Activated CD8-positive, alpha-beta memory T cell treated with anti-CD3 and anti-CD28 coated beads for 24 hours (primary cell): ENCODE measurements around the gene SMIM29.

Experiments used
- DNase-seq: peaks from one replicate; pipeline ENCODE4 v3.0.0-alpha.2; 2020

The SMIM29 gene

DNA sequence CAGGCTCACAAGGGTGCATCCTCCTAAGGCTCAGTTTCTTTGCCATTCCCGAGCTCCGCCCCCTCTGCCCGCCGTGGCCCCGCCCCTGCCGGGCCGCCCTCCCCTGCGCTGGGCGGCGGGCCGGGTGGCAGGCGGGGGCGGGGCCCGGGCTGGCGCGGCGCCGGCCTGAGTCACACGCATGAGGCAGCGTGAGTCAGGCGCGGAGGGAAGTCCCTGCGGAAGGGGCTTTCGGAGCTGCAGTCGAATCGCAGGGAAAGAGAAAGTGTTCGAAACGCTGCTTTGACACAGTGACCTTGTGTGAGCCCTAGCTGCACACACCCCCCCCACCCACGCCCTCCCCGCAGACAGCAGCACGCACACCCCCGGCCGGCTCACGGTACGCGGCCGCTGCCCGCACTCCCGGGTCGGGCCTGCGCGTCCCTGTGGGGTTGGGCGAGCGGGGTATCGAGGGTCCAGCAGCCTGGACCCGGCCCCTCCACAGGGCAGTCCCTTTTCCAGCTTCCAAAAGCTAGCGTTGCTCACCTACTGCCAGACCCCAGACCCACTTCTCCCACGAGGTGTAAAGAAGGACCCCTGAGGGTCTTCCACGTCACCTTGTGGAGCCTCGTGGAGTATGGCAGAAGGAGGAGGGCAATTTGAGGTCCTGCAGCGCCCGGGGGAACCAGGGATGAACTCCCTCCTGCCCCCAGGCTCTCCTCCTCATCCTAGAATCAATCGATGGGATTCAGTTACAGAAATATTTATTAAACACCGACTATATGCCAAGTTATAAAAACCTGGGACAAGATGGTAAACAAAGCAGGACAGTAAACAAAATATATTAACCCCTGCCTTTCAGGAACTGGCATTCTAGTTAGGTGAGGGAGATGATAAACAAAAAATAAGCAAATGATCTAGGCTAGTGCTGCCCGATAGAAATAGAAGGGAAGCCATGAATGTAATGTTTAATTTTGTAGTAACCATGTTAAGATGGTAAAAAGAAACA is 24.6 kb downstream of the SMIM29 start:
- DNase-seq = peak; percentile 95

DNA sequence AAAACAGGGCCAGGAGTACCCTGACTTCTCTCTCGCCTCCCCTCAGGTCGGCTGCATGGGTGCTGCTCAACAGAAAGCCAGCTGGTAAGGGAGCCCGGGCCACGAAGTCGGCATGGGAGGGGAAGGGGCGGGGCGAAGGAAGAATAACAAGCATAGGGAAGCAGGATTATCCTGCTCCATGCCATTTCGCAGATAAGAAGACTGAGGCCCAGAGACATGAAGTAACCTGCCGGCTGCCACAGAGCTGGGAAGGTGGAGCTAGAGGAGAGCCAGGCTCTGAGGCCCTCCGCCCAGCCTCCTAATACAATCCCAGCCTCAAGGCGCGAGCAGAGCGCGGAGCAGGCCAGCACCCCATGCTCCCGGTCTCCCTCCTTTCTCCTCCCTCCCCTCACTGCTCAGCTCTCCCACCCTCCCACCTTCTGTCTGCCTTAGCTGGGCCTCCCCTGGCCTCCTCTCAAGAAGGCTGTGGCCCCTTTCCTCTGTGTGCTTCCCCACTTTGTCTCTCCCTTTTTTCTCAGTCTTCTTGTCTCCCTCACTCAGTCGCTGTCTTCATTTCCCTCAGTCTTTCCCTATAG is 25.3 kb downstream of the SMIM29 start:
- no peak for DNase-seq

DNA sequence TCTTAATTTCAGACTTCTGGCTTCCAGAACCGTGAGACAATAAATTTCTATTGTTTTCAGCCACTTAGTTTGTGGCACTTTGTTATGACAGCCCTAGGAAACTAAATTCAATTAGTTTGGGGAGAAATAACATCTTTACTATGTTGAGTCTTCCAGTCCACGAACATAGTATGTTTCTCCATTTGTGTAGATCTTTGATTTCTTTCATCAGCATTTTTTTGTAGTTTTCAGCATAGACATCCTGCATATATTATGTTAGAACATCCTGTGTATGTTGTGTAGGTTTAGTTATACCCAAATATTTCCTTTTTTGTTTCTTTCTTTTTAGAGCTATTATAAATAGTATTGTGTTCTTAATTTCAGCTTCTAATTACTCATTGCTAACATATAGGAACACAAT is 30.1 kb downstream of the SMIM29 start:
- no peak for DNase-seq

DNA sequence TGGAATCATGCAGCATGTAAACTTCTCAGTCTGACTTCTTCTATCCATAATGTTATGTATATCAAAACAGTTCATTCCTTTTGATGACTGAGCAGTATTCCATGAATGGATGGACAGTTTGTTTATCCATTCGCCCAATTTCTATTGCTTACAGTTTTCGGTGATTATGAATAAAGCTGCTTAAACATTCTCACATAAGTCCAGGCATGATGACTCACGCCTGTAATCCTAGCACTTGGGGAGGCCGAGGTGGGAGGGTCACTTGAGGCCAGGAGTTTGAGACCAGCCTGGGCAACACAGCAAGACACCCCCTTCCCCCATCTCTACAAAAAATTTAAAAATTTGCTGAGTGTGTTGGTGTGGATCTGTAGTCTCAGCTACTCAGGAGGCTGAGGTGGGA is 35.0 kb downstream of the SMIM29 start:
- DNase-seq = no peak

DNA sequence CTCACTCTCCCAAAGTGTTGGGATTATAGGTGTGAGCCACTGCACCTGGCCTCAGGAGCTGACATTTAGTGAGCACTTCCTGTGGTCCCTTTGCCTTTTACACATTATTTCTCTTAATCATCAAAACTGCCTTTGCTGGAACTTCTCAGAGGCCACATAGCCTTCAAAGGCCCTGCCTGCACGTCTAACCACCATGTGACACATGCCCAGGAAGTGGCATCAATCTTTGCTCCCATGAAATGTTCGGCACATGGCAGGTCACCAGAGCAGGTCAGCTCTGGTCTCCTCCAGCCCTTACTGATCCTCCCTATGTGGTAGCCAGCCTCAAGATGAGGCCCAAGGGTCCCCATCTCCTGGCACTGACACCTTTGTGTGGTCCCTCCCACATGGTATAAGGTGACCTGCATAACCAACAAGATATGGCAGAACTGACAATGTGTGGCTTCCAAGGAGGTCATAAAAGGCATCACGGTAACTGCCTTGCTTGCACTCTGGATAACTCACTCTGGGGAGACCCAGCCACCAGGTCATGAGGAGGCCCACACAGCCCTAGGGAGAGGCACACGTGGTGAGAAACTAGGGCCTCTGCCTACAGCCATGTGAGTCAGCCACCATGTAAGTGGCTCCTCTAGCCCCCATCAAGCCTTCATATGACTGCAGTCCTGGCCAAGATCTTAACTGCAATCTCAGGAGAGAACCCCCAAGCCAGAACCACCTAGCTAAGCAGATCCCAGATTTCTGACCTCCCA is 40.9 kb downstream of the SMIM29 start:
- DNase-seq = no peak

DNA sequence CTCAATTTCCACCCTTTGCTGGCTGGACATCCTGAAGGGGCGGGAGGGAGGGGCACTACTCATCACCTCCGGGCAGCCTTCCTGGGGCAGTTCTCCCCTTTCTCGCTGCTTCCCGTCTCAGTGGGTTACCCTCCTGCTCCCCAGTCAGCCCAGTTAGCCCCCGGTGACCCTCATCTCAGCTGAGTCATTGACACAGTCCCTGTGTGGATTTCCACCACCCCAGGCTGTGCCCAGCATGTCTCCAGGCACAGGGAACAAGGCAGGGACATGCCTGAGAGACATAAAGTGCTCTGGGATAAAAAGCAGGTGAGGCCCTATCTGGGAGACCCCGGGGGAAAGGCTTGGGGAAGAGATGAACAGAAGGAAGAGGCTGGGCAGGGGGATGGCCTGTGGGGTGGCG is 42.1 kb downstream of the SMIM29 start:
- DNase-seq = no peak

DNA sequence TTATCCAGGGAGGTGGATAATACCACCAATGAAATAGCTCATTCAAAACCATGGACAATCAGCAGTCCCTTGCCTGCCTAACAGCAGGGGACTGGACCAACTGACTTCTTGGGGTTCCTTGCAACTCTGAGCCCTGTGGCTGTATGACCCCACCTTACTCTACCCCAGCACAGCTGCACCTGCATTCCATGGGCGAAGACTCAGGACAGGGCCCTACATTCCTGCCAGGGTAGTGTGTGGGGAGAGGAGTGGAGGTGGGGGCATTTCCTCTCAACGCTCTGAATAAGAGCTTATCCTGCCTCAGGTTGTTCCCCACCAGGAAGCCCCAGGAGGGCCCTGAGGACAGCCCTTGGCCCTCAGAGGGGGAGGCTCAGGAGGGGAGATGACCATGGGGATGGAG is 42.9 kb downstream of the SMIM29 start:
- DNase-seq = no peak

DNA sequence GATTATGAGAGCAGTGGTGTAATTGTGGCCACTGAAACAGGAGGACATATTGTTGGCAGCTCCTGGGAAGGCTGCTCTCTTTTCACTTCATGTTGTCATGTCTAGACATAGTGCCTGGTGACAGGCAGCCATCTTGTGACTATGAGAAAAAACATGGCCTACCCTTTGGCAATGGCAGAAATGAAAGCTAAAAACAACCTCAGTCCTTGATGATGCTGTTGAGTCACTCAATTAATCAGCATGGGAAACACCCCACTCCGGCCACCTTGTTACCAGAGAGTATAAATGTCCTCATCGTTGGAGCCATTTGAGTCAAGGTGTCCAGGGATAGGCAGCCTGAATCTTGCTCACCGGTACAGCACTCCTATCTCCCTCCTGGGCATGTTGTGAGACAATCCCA is 43.3 kb downstream of the SMIM29 start:
- no peak for DNase-seq

DNA sequence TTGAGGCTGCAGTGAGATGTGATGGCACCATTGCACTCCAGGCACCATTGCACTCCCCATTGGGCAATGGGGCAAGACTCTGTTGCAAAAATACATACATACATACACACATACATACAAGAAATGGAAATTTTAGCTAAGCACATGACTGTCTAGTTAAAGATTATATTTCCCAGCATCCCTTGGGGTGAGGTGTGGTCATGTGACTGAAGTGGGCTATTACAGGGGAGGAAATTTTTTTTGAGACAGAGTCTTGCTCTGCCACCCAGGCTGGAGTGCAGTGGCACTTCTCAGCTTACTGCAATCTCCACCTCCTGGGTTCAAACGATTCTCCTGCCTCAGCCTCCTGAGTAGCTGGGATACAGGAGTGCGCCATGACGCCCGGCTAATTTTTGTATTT is 44.1 kb downstream of the SMIM29 start:
- DNase-seq = no peak

DNA sequence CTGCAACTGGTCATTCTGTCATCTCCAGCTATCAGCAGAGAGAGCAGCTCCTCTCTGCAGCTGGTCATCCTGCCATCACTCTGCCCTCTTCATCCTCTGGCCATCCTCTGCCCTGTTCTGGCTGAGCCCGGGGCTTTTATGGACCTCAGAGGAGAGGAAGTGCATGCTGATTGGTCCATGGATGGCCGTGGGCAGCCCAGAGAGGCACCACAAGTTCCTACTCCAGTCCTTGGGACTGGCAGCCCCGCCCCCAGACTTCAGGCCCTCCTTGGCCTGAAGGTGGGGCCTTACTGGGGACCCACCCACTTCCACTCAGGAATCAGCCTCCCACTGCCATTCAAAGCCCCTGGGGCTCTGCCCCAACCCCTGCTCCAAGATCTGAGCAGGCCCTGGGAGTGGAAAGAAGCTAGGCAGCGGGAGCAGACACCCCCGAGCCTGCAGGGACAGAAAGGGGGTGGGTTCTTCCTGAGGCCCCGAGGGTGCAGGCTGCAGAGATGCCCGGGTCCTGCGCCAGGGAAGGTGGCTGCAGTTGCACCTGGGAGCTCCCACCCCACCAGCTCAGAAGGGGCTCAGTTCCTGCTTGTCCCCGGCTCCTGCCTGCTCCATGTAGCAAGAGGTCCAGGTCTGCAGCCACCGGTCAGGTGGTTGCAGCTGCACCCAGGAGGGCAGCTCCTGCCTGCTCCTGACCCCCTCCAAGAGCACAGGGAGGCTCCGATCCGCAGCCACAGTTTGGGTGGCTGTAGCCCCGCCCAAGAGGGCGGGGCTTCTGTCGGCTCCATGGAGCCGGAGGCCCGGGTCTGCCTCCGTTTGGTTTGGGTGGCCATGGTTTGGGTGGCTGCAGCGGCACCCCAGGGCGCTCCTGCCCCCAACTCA is 46.2 kb downstream of the SMIM29 start:
- no peak for DNase-seq

DNA sequence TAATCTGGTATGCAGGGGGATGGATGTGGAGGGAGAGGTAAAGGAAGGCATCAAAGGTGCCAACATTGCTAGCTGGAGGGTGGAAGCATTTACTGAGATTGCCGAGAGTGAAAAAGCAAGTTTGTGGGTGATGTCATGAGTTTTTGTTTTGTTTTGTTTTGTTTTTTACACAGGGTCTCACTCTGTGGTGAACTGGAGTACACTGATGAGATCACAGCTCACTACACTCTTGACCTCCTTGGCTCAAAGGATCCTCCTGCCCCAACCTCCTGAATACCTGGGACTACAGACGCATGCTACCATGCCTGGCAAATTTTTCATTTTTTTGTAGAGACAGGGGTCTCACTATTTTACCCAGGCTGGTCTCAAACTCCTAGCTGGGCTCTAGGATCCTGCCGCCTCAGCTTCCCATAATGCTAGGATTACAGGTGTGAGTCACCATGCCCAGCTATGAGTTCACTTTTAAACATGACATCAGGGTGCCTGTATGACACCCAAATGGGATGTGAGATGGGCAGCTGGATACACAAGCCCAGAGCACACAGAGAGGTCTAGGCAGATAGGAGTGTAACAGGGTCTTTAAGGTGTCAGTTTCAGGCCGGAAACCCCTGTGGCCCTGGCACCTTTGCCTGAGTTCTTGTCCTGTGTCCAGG is 47.2 kb downstream of the SMIM29 start:
- no peak for DNase-seq

DNA sequence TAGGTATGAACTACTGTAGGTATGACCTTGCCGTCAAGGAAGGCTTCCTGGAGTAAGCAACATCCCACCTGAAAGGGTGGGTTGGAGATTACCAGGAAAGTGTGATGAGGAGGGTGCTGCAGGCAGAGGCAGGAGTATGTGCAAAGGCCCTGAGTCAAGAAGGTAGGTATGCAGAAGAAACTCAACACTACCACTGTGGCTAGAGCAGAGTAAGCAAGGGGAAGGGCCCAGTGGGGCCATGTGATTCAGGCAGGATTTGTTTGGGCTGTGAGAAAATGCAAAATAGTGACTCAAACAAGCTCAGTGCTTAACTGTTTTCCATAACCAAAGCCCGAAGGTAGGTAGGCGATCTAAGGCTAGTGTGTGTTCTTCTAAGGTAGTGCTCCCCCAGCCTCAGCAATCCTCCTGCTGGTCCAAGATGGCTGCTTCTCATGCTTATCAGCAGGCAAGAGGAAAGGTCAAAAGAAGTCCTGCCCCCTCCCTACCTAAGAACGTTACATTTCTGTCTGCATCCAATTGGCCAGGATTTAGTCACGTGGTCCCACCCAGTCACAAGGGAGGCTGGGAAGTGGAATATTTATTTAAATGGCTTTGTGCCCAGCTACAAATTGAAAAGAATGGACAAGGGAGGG is 48.4 kb downstream of the SMIM29 start:
- DNase-seq = no peak

DNA sequence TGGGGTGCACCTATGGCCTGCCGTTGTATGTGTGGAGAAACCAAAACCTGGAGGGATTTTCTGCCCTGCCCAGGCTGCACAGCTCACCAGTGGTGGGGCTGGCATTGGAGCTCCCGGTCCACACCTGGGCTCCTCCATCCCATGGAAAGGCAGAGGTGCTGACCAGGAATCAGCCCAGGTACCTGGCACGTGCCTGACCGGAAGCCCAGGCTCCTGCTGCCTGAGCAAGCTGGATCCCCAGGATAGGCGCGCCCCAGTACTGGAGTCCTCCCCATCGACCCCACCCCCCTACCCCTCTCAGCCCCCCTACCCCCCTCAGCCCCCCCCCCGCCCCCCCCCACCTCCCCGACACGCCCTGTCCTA is 52.0 kb downstream of the SMIM29 start:
- no peak for DNase-seq
